ENCODE data around the gene LTN1.
"Not testable (repeated sequence)": the region's sequence is repeated elsewhere in the genome, so short reads cannot be mapped to it uniquely, and the experiment has no call there.

The LTN1 gene

GRCh38 chr21:28960245-28960644 lies 32.4 kb downstream of the LTN1 start:
- Mint-ChIP-seq H3K27me3 (no peaks in the 10 kb centered on the region), H3K27ac (no peak overlapping the region), H3K4me3 (no peak overlapping the region), H3K9me3 (ENCODE audit: low read depth) (no peaks in the 10 kb centered on the region), H3K4me1 (ENCODE audit: low read depth) (peaks cover 9% of the 10 kb centered on the region), H3K36me3 (peaks cover 29% of the 10 kb centered on the region)

GRCh38 chr21:28959367-28960099 lies 33.1 kb downstream of the LTN1 start:
- Mint-ChIP-seq H3K4me1 (ENCODE audit: low read depth) (peaks cover 12% of the 10 kb centered on the region), H3K27me3 (no peaks in the 10 kb centered on the region), H3K36me3 (peaks cover 35% of the 10 kb centered on the region), H3K4me3 (no peak overlapping the region), H3K9me3 (ENCODE audit: low read depth) (no peaks in the 10 kb centered on the region), H3K27ac (peak overlapping the region; percentile 50)

- Mint-ChIP-seq H3K36me3 (peaks cover 26% of the 10 kb centered on the region), H3K4me3 (no peak overlapping the region), H3K27ac (no peak overlapping the region)
These were observed 39.4 kb downstream of the LTN1 start for GRCh38 chr21:28953247-28953646.

DNA sequence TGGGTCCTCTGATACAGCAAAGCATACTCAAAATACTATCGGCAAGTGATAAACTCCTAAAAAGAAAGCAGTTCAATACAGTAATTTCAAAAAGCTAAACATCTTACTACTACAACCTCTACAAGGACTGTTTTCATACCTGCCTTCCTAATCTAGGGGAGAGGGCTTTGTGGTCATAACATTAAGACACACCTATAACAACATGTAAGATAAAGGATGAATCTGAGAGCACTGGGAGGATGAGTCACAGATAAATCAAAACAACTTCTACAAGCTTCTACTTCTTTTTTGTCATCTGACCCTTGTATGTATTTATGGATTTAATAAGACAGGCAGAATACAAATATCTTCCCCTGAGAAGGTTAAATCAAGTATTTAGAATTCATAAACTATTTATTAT lies 40.0 kb downstream of the LTN1 start:
- peaks cover 8% of the 10 kb centered on the region for H3K4me1 Mint-ChIP-seq (ENCODE audit: low read depth)
- no peaks in the 10 kb centered on the region for H3K27me3 Mint-ChIP-seq
- no peaks in the 10 kb centered on the region for H3K9me3 Mint-ChIP-seq (ENCODE audit: low read depth)
- peaks cover 22% of the 10 kb centered on the region for H3K36me3 Mint-ChIP-seq
- H3K4me3 Mint-ChIP-seq: no peak overlapping the region
- no peak overlapping the region for H3K27ac Mint-ChIP-seq

More at GRCh38 chr21:28953247-28953646, 39.4 kb downstream of the LTN1 start:
- Mint-ChIP-seq H3K27me3 (no peaks in the 10 kb centered on the region), H3K4me1 (ENCODE audit: low read depth) (peaks cover 10% of the 10 kb centered on the region), H3K9me3 (ENCODE audit: low read depth) (no peaks in the 10 kb centered on the region)

DNA sequence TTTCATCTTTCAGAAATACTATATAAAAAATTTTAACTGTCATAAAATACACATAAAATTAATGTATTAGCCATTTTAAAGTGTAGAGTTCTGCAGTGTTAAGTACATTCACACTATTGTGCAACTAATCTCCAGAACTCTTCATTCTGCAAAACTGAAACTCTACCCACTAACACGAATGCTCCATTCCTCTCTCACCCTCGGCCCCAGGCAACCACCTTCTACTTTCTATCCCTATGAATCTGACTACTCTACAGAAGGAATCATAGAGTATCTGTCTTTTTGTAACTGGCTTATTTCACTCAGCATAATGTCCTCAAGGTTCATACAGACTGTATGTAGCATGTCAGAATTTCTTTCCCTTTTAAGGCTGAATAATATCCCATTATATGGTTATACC lies 43.4 kb downstream of the LTN1 start:
- peaks cover 6% of the 10 kb centered on the region for H3K36me3 Mint-ChIP-seq
- H3K27me3 Mint-ChIP-seq: no peaks in the 10 kb centered on the region
- no peaks in the 10 kb centered on the region for H3K9me3 Mint-ChIP-seq (ENCODE audit: low read depth)
- no peak overlapping the region for H3K27ac Mint-ChIP-seq
- no peak overlapping the region for H3K4me3 Mint-ChIP-seq
- H3K4me1 Mint-ChIP-seq (ENCODE audit: low read depth): peaks cover 4% of the 10 kb centered on the region

GRCh38 chr21:28944296-28944695 lies 48.4 kb downstream of the LTN1 start:
- H3K4me3 Mint-ChIP-seq: no peak overlapping the region

GRCh38 chr21:28943631-28944030 lies 49.0 kb downstream of the LTN1 start:
- H3K4me3 Mint-ChIP-seq: no peak overlapping the region
- H3K36me3 Mint-ChIP-seq: no peaks in the 10 kb centered on the region
- no peak overlapping the region for H3K27ac Mint-ChIP-seq
- H3K4me1 Mint-ChIP-seq (ENCODE audit: low read depth): no peaks in the 10 kb centered on the region
- H3K9me3 Mint-ChIP-seq (ENCODE audit: low read depth): no peaks in the 10 kb centered on the region
- H3K27me3 Mint-ChIP-seq: no peaks in the 10 kb centered on the region

More at GRCh38 chr21:28944296-28944695, 48.4 kb downstream of the LTN1 start:
- H3K27me3 Mint-ChIP-seq: no peaks in the 10 kb centered on the region
- H3K27ac Mint-ChIP-seq: no peak overlapping the region
- H3K4me1 Mint-ChIP-seq (ENCODE audit: low read depth): no peaks in the 10 kb centered on the region
- H3K9me3 Mint-ChIP-seq (ENCODE audit: low read depth): no peaks in the 10 kb centered on the region
- H3K36me3 Mint-ChIP-seq: no peaks in the 10 kb centered on the region

DNA sequence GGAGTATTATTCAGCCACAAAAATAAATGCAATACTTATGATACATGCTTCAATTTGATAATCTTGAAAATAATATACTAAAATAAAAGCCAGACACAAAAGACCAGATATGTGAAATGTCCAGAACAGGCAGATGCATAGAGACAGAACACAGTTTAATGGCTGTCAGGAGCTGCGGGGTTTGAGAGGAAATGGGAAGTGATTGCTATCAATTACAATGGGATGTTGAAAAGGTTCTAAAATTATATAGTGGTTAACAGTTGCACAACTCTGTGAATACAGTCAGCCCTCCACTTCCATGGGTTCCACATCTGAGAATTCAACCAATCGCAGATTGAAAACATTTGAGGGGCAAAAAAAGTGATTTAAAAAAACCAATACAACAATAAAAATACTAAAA lies 54.0 kb downstream of the LTN1 start:
- no peaks in the 10 kb centered on the region for H3K4me1 Mint-ChIP-seq (ENCODE audit: low read depth)
- H3K27ac Mint-ChIP-seq: no peak overlapping the region
- H3K36me3 Mint-ChIP-seq: peaks cover 15% of the 10 kb centered on the region
- H3K9me3 Mint-ChIP-seq (ENCODE audit: low read depth): no peaks in the 10 kb centered on the region
- H3K27me3 Mint-ChIP-seq: no peaks in the 10 kb centered on the region
- no peak overlapping the region for H3K4me3 Mint-ChIP-seq

DNA sequence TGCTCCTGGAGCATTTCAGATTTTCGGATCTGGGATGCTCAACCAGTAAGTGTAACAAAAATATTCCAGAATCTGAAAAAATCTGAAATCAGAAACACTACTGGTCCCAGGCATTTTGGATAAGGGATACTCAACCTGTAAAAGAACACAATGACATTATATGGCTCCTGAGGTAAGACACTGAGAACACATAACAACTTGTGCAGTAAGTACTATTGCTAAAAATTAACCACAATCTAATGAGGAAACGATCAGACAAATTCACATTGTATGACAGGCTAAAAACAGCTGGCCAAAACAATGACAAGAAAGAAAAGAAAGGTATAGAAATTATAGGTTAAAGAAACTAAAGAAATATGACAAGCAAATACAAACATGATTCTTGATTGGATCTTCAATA lies 54.9 kb downstream of the LTN1 start:
- Mint-ChIP-seq H3K9me3 (ENCODE audit: low read depth) (no peaks in the 10 kb centered on the region), H3K4me1 (ENCODE audit: low read depth) (no peaks in the 10 kb centered on the region), H3K36me3 (peaks cover 21% of the 10 kb centered on the region), H3K27me3 (no peaks in the 10 kb centered on the region), H3K27ac (no peak overlapping the region), H3K4me3 (no peak overlapping the region)

DNA sequence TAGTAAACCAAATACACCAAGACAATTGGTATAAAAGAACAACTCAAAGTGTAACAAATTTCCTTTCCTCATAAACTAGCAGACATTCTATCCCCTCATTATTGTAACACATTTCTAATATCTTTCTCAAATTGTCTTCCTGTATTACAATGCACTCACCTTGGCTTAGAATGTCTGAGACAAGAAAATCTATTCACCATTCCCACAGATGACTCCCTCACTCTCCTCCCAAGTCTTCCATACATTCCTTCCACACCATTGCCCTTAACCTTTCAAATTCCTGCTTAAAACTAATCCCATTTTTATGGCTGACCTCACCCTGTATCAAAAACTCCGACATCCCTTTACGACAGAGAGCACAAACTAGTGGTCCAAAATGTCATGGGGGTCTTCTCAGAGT lies 56.0 kb downstream of the LTN1 start:
- H3K4me3 Mint-ChIP-seq: no peak overlapping the region
- H3K9me3 Mint-ChIP-seq (ENCODE audit: low read depth): no peaks in the 10 kb centered on the region
- no peaks in the 10 kb centered on the region for H3K4me1 Mint-ChIP-seq (ENCODE audit: low read depth)
- H3K36me3 Mint-ChIP-seq: peaks cover 21% of the 10 kb centered on the region
- H3K27me3 Mint-ChIP-seq: no peaks in the 10 kb centered on the region
- no peak overlapping the region for H3K27ac Mint-ChIP-seq

DNA sequence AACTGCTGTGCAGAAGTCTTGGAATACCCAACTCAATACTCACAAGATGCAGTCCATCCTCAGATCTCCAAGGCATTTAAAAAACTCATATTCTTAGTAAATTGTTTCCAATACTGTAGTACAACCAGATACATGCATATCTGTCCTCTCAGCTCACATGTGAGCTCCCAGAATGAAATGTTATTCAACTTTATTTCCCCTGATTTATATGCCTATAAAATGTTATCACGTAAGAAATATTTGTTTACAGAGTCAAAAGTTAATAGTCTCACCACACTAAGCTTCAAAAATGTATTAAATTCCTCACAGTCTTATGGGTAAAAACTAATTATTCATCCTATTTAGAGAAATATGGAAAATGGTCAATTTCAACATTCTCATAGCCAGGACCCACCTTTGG lies 56.6 kb downstream of the LTN1 start:
- Mint-ChIP-seq H3K27ac (no peak overlapping the region), H3K27me3 (no peaks in the 10 kb centered on the region), H3K4me3 (no peak overlapping the region), H3K36me3 (peaks cover 21% of the 10 kb centered on the region), H3K4me1 (ENCODE audit: low read depth) (no peaks in the 10 kb centered on the region), H3K9me3 (ENCODE audit: low read depth) (no peaks in the 10 kb centered on the region)

GRCh38 chr21:28932717-28933116 lies 60.0 kb downstream of the LTN1 start:
- H3K27ac Mint-ChIP-seq: no peak overlapping the region
- no peaks in the 10 kb centered on the region for H3K4me1 Mint-ChIP-seq (ENCODE audit: low read depth)
- no peaks in the 10 kb centered on the region for H3K9me3 Mint-ChIP-seq (ENCODE audit: low read depth)
- H3K36me3 Mint-ChIP-seq: peaks cover 26% of the 10 kb centered on the region
- H3K4me3 Mint-ChIP-seq: no peak overlapping the region
- H3K27me3 Mint-ChIP-seq: no peaks in the 10 kb centered on the region

DNA sequence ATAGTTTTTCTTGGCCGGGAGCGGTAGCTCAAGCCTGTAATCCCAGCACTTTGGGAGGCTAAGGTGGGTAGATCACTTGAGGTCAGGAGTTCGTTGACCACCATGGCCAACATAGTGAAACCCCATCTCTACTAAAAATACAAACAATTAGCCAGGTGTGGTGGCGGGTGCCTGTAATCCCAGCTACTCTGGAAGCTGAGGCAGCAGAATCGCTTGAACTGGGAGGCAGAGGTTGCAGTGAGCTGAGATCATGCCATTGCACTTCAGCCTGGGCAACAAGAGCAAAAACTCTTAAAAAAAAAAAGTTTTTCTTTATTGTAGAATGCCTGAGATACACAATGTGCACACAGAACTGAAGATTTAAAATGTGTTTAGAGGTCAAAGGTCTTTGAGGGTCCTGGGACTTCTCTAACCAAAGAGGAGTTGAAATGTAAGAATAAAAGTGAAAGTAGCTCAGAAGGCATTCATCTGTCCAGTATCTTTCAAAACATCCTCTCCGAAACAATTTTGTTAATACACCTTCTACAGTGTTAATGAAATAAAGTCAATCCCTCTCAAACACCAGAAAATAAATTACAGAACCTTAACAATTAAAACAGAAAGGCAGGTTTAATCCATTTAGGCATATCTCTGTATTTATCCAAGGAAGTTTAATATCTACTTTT lies 60.8 kb downstream of the LTN1 start:
- H3K27ac Mint-ChIP-seq; H3K9me3 Mint-ChIP-seq (ENCODE audit: low read depth); H3K4me1 Mint-ChIP-seq (ENCODE audit: low read depth); H3K4me3 Mint-ChIP-seq; H3K27me3 Mint-ChIP-seq: not testable (repeated sequence)
- H3K36me3 Mint-ChIP-seq: peaks cover 28% of the 10 kb centered on the region

- Mint-ChIP-seq H3K36me3 (peaks cover 26% of the 10 kb centered on the region), H3K27ac (peak overlapping the region; percentile 22), H3K27me3 (no peaks in the 10 kb centered on the region), H3K4me1 (ENCODE audit: low read depth) (no peaks in the 10 kb centered on the region), H3K9me3 (ENCODE audit: low read depth) (no peaks in the 10 kb centered on the region), H3K4me3 (no peak overlapping the region)
These were observed 63.9 kb downstream of the LTN1 start for GRCh38 chr21:28928578-28929420.

- no peak overlapping the region for H3K4me3 Mint-ChIP-seq
- H3K4me1 Mint-ChIP-seq (ENCODE audit: low read depth): no peaks in the 10 kb centered on the region
- H3K27ac Mint-ChIP-seq: no peak overlapping the region
- H3K36me3 Mint-ChIP-seq: peaks cover 20% of the 10 kb centered on the region
- no peaks in the 10 kb centered on the region for H3K9me3 Mint-ChIP-seq (ENCODE audit: low read depth)
- H3K27me3 Mint-ChIP-seq: no peaks in the 10 kb centered on the region
These were observed 65.5 kb downstream of the LTN1 start for GRCh38 chr21:28927130-28927529.
